GM18907 (cell line): ENCODE data around the gene ASNSD1.
"Not testable (repeated sequence)": the region's sequence is repeated elsewhere in the genome, so short reads cannot be mapped to it uniquely, and the experiment has no call there.

Source experiments
- ATAC-seq: cut with Tn5 transposase; IDR thresholded peaks from one replicate; pipeline ENCODE4 v1.9.1; 2021; ENCODE audit warnings: mild to moderate bottlenecking, moderate library complexity; ENCODE audit not compliant: unreplicated experiment

The ASNSD1 gene

DNA sequence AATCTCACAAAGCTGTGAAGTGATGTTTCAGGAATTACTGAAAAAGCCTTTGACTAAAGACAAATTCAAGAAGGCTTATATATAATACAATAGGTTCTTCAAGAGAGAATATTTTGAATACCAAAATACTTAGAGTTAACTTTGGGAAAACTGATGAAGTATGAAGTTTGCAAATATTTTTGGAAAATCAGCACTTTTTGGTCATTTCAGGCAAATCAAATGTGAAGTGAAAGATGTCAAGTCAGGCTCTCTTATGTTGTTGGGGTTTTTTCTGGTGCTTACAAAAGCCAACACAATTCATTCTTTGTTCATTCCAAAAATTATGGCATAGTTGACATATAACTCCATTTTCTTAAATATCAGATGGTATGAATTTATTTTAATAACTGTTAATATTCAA is 14.7 kb upstream of the ASNSD1 start:
- ATAC-seq, result no peak

- no peak for ATAC-seq
Measured at GRCh38 chr2:189648846-189649509, 12.3 kb upstream of the ASNSD1 start.

DNA sequence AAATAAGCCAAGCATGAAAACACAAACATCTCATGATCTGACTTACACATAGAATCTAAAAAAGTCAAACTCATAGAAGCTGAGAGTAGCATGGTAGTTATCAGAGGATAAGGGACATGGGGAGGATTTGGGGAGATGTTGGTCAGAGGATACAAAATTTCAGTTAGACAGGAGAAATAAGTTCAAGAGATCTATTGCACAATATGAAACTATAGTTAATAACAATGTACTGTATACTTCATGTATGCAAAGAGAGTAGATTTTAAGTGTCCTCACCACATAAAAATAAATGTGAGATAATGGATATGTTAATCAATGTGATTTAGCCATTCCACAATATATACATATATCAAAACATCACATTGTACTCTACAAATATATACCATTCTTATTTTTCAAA is 10.0 kb upstream of the ASNSD1 start:
- no peak for ATAC-seq

GRCh38 chr2:189653464-189653863 is 7.8 kb upstream of the ASNSD1 start:
- not testable (repeated sequence) for ATAC-seq

GRCh38 chr2:189654641-189655040 is 6.6 kb upstream of the ASNSD1 start:
- ATAC-seq, result no peak

DNA sequence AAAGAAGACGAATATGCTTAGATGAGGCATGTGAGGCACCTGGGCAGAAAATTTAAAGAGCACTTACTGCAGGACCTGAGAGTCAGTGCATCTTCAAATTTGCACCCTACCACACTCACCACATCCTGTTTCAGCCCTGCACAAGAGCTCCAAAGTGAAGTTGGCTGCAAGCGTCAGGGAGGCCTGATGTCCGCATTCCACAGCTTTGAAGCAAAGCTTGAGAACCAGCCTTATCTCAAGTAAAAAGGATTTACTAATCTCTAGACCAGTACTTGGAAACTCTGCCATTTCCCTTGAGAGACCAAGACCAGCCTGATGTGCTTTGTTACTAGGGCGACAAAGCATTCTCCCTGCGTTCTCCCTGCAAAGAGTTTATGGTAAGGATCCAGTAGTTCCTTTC is 3.4 kb upstream of the ASNSD1 start:
- peak; percentile 46 for ATAC-seq

- no peak for ATAC-seq
Measured at GRCh38 chr2:189658306-189659212, 2.7 kb upstream of the ASNSD1 start.

DNA sequence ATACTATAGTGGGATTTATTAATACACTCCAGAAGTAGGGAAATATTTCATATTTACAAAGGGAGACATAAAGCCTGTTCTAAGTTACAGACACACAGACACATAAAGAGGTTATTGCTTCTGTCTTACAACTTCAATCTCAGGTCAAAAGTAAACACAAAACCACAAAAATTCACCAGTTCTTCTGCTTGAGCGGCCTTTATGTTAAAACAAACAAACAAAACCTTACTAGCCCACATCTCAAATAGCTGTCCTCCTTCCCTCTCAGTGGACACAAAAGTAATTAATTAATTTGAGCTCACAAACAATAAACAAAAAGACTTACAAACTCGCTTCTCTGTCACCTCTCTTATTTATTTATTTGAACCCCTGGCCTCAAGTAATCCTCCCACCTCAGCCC is 1.5 kb upstream of the ASNSD1 start:
- ATAC-seq, result no peak

DNA sequence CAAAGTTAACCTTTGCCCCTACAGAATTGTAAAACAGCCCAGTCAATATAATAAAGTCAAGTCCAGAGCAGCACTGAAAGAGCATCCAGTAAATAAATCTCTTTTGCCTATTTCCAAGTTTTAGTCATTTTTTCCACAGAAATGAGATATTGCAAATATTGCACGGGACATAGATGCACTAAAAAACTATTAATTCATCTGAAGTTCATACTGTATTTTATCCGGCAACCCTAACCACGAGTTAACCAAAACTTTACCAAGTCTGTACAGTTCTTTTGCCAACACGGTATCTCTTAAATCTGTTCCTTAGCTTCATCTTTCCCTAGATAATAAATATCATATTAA is 484 bp upstream of the ASNSD1 start:
- ATAC-seq, result no peak

- no peak for ATAC-seq
Measured at GRCh38 chr2:189661957-189662321, 680 bp downstream of the ASNSD1 start.

- ATAC-seq, result no peak
Measured at GRCh38 chr2:189662669-189663226, 1.5 kb downstream of the ASNSD1 start.

DNA sequence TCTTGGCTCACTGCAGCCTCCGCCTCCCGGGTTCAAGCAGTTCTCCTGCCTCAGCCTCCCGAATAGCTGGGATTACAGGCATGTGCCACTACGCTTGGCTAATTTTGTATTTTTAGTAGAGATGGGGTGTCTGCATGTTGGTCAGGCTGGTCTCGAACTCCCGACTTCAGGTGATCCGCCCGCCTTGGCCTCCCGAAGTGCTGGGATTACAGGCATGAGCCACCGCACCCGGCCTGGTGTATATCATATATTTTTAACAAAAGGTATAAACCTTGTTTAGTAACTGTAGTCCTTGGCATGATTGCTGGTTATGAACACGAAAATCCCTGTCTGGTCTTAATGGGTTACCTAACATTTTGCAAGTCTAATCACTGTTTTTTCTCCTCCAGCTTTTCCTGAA is 2.1 kb downstream of the ASNSD1 start:
- not testable (repeated sequence) for ATAC-seq

DNA sequence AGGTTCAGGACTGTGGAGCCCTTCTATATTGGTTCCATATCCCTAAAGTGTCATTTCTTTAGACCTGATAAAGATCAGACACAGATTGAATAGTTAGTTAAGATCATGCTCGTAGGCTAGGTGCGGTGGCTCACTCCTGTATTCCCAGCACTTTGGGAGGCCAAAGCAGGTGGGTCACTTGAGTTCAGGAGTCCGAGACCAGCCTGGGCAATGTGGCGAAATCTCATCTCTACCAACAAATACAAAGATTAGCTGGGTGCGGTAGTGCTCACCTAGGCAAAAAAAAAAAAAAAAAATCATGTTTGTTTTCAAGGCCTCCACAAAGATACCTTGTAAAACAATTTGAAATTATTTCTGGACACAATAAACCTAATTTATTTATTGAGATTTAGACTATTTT is 8.7 kb downstream of the ASNSD1 start:
- ATAC-seq, result no peak

DNA sequence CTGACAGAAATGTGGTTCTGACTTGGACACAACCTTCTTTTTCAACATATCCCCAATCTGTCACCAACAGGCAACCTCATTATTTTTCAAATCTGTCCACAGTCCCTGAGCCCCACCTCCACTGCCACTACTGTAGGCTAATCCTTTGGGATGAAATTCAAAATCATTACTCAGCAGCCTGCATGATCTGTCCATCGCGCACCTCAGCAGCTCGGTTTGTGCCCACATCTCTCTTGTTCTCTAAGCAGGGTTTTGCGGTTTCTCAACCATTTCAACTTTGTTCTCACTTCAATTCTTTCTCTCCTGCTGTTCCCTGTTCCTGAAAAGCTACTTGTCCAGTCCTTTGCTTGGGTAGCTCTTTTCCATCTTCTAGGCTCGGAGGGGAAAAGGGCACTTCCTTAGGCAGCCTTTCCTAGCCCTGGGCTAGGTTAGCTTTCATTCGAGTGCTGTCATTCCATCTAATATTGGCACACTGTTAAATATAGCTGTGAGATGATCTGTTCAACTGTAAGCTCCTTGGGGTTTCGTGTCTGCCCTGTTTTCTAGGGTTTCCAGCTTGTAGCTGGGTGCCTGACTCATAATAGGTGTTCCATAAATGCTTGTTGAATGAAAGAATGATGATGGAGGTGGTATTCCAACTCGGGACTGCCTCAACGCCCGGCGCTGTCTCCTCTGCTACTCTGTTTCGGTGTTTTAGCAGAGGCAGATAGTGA is 12.6 kb downstream of the ASNSD1 start:
- ATAC-seq, result no peak

DNA sequence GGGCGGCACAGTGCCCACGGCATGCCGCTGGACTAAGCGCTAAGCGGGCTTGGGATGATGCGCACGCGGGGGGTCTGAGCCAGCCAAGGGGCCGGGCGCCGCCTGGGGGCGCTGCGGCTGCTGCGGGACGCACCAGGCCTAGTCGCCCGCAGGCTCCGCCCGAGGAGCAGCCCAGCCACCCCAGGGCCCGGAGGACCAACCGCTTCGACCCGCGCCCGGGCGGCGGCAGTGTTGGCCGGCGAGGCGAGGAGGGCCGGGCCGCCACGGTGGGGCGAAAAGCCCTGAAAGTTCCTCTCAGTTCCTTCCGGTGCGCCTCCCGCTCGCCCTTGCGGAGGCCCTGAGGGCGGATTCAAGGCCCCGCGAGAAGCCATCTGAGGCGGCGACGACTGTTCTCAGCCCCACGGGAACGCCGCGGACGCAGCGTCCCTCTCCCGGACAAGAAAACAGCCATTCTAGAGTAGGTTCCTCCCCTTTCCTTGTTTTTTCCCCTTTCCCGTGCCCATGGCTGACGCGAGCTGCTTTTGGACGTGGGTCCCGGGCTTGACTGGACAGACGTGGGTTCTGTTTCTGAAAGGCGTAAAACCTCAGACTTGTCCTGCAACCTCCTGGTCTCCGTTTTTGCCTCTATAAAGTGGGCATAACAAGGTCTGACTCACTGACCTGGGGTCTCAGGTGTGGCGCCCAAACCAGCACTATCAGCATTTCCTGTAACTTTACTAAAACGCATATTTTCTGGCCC is 13.3 kb downstream of the ASNSD1 start, which contains the start of gene ANKAR:
ANKAR (plus strand) TSS at position 297 of the 739 bp plus-strand sequence. CDS start 1,821 bp downstream, outside the sequence.
- ATAC-seq, result peak; percentile 97

DNA sequence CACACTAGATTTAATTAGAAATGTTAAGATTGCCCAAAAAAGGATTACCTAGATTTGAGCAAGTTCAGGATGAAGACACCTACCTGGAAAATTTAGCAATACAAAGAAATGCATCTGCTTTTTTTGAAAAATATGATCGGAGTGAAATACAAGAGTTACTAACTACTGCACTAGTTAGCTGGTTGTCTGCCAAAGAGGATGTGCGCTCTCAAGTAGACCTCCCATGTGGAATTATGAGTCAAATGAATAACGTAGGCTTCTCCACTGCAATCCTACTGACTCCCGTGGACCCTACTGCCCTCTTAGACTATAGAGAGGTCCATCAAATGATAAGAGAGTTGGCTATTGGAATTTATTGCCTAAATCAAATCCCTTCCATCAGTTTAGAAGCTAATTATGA is 15.2 kb downstream of the ASNSD1 start:
- no peak for ATAC-seq

- no peak for ATAC-seq
Measured at GRCh38 chr2:189679226-189679625, 18.0 kb downstream of the ASNSD1 start.

DNA sequence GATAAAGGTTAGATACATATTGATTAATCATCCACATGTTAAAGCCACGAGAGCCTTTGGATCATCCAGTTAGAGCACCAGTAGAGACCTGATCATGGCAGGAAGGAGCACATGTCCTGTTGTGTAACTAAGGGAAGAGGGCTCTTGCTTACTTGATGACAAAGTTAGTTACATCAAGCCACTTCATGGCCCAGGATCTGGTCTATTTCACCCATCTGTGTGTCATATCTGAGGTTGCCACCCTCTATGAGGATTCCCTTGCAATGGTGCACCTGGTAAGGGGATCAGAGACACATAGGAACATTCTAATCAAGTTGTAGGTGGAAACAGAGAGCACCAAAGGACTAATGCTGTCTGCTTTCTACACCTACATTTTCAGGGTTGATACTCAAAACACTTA is 19.9 kb downstream of the ASNSD1 start:
- no peak for ATAC-seq

- no peak for ATAC-seq
Measured at GRCh38 chr2:189681903-189682302, 20.6 kb downstream of the ASNSD1 start.

DNA sequence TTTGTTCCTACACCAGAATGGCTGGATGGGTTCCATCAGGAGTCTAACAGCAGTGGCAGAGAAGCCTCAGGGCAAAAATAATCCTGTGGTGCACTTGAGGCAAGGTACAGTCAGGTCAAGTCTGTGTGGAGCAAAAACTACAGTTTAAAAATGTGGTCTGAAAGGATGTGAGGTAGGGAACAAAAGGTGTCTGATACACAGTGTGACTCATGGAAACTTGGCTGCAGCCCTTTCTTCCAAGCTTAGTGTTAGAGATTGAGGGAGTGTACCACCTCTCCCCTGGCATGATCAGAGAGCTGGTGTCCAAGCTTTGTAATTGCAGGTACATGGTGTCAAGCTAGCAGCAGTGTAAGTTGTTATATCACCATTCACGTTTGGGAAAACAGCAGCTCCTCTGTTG is 22.1 kb downstream of the ASNSD1 start:
- no peak for ATAC-seq

DNA sequence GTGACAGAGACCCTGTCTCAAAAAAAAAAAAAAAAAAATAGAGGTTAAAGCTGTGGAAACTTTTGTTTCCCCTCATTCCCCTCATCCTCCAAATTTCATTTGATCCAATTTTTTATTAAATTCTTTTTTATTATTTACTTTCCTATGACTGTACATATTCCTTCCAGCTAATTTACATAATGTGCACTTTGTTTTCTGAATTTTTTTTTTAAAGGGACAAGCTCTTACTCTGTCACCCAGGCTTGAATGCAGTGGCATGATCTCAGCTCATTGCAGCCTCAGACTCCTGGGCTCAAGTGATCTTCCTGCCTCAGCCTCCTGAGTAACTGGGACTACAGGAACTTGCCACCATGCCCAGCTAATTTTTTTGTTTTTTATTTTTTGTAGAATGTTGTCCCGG is 23.6 kb downstream of the ASNSD1 start:
- no peak for ATAC-seq
